SW480 (cell line): ENCODE results near the gene TOP3B.

Experiments
- DNase-seq: peaks from one replicate; pipeline ENCODE4 v3.0.0-alpha.2; 2016; ENCODE audit warnings: low spot score

TOP3B gene

DNA sequence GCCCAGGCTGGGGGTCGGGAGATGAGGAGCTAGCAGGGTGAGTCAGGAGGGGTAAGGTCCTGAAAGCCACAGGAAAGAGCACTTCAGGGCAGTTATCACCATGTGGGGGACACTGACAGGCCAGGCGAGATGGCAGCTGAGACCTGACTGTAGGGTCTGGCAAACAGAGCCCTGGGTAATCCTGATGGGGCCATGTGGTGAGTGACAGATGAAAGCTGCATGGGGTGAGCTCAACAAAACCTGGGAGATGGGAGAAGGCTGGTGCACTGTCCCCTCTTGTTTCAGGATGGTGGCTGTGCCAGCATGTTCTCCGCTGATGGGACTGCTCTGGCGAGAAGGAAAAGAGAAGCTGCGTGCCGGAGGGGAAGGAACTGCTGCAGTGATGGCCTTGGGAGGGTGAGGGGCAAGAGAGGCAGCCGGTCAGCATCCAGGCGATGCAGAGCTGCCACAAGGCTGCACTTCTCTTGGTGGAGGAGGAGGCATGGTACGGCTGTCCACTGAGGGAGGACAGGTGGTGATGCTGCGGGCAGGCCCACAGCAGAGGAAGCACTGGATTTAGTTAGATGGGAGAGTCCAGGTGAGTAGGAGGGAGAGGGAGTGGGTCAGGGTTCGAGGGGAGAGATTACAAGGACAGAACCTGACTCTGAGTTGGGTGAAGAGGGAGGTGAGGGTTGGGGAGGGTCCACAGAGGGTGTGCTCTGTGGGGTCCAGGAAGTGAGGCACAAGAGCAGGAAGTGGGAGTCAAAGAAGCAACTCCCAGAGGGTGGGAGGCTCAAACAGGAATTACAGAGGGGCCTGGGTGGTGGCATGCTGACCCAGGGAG, 3.8 kb downstream of the TOP3B start:
- DNase-seq = no peak

DNA sequence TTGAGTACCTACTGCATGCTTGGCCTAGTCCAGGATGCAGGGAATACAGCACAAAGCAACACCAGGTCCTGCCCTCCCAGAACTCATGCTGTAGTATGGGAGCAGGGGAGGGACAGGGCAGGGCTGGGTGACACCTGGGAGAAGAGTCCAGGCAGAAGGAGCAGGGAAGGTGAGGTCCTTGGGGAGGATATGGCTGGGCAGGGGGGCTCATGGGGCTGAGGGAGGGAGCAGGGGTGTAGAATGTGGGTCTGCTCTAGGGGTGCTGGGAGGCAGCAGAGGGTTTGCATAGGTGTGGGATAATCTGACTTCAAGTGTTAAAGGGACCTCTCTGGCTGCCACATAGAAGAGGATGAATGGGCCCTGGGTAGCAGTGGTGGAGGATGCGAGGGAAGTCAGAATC, 4.8 kb downstream of the TOP3B start:
- no peak for DNase-seq

- no peak for DNase-seq
Measured at GRCh38 chr22:21975854-21976345, 6.7 kb downstream of the TOP3B start.

DNA sequence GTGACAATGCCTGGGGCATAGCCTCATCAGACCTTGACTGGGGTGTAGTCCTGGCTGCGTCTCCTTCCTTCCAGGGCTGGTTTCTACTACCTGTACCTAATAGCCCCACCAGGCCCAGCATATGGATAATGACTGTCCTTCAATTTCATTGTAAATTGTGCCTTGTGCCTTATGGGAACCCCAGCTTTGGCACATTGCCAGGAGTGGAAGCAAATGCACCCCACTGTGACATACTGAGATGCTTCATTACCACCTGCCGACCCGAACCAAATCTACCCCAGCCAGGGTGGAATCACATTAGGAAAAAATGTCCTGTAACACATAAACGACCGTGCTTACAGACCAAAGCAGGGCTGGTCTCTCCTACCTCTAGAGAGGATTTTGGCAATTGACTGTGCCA, 7.3 kb downstream of the TOP3B start:
- no peak for DNase-seq

DNA sequence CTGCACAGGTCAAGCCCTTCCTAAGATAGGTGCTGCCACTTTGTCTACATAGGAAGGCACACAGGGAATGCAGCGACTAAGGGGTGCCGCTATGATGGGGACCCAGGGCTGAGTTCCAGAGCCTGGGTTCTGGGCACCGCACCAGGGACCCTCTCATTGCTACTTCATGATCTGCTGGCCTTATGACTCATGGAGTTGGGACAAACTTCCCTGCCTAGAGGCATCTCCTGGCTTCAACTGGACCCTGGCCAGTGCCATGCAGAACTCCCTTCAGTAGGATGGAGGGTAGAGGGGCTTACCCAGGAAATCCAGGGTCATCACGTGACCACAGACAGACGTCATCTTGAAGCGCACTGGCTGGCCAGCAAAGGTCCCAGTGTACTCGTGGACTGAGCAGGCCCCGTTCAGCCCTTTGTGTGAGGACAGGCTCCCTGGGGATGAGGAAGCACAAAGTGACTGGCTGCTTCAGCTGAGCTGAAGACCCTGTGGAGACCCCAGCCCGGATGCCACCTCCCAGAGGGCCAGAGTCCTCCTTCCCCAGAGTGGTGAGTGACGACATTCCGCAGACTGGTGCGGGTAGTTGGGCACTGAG, 8.4 kb downstream of the TOP3B start:
- no peak for DNase-seq

GRCh38 chr22:21972806-21973205, 9.8 kb downstream of the TOP3B start:
- no peak for DNase-seq

DNA sequence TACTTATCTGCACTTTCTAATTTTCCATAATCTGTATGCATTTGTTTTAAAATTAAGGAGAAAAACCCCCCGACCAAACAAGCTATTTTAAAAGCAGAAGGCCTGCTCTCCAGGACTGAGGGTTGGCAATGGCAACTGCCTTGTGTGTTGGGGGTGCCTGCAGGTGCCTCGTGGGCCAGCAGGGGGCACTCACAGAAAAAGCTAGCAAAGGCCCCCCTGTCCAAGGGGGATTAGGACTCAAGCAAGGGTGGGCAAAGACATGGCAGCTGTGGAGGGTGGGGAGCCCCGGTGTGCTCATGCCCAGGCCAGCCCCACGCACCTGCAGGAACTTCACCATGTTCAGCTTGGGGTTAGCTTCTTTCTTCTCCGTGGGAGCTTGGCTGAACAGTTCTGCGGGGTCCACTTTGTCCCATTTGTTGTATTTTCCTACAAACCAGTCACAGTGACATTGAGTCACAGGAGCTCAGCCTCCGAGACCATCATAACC, 10.3 kb downstream of the TOP3B start:
- no peak for DNase-seq

GRCh38 chr22:21971858-21972275, 10.7 kb downstream of the TOP3B start:
- no peak for DNase-seq

GRCh38 chr22:21970800-21971617, 11.6 kb downstream of the TOP3B start:
- no peak for DNase-seq

GRCh38 chr22:21970037-21970799, 12.4 kb downstream of the TOP3B start:
- no peak for DNase-seq

DNA sequence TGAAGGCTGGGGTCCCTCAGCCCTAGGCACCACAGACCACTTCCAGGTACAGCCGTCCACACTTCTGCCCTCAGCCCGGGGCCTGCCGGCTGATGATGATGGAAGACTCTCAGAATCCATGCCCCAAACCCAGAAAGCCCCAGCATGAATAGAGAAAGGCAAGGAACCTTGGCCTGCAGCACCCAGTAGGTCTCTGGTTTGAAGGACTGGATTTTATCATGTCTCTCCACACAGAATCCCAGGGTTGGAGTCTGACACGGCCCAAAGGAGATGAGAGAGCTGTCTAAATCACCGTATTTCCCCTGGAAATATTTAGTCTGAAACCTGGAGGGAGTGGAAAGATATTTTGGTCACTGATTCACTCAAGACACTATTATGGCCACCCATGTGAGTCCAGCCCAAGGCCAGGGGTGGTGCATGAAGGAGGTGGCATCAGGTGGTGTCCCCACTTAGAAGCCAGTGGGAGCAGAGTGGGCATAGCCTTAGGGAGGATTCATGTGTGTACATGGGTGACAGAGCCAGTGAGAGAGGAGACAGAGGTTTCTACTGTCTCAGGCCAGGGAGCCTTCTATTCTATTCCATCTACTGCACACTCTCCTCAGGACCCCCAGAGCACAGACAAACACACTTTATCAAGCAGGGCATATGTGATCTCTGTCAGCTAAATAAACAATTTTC, 14.0 kb downstream of the TOP3B start:
- DNase-seq = no peak

DNA sequence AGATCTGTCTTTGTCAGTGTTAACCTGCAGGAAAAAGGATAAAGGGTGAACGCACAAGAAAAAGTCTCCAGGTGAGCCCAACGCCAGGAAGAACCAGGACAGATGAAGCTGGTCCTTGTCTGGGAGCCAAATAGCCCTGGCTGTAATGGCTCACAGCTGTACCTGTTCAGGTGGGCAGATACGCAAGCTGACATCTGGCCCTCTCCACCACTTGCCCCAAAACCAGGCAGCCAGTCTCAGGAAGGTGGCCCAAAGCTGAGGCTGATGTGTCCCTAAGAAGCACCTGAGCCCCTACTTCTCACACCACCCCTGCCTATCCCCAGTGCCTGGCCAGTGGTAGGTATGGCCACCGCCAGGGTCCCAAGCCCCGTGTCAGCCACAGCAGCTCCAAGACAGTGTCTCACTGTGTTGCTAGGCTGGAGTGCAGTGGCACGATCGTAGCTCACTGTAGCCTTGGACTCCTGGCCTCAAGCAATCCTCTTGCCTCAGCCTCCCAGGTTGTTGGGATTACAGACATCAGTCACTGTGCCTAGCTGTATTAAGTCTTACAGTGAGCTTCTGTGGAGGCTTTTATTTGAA, 14.8 kb downstream of the TOP3B start:
- no peak for DNase-seq

DNA sequence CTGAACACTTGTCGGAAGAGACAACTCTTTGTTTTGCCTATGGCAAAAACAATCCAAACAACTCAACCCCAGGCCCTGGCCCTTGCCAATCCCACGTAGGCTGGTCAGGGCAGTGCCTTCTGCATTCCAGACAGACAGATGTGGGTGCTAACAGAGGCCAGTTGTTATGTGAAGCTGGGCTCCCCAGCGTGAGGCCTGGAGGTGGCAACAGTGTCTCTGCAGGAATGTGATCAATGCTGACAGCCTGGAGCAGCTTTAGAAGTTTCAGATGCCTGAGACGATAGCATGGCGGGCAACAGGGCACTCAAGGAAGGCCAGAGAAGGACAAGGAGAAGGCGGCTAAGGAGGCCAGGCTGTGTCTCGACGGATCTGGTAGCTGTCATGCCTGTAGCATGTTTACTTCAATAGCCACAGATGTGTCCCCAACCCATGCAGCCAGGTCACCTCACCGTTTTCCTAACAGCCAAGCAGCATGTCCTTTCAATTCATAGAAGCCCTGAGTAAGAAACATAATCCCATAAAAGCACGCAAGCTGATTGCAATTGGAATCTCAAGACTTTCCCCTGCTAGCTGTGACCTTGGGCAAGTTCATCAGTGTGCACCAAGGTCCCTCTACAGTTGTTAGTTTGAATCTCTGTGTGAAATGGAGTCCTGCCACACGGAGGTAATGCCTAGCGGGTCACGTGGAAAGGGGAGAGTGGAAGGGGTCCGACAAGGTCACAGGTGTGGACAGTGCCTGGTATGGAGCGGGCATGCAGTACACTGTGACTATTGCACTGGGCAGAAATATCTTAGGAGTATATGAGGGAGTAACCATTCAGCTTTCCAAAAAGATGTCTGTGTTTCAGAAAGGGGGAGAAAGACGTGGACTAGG, 15.7 kb downstream of the TOP3B start:
- DNase-seq = no peak

DNA sequence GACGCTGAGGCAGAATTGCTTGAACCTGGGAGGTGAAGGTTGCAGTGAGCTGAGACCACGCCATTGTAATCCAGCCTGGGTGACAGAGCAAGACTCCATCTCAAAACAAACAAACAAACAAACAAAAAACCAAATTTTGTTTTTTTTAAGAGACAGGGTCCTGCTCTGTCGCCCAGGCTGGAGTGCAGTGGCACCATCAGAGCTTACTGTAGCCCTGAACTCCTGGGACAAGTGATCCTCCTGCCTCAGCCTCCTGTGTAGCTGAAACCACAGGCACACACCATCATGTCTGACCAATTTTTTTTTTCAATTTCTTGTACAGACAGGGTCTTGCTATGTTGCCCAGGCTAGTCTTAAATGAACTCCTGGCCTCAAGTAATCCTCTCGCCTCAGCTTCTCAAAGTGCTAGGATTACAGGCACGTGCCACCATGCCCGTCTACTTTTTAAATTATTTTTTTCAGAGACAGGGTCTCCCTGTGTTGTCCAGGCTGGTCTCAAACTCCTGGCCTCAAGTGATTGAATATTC, 16.8 kb downstream of the TOP3B start:
- DNase-seq = no peak

DNA sequence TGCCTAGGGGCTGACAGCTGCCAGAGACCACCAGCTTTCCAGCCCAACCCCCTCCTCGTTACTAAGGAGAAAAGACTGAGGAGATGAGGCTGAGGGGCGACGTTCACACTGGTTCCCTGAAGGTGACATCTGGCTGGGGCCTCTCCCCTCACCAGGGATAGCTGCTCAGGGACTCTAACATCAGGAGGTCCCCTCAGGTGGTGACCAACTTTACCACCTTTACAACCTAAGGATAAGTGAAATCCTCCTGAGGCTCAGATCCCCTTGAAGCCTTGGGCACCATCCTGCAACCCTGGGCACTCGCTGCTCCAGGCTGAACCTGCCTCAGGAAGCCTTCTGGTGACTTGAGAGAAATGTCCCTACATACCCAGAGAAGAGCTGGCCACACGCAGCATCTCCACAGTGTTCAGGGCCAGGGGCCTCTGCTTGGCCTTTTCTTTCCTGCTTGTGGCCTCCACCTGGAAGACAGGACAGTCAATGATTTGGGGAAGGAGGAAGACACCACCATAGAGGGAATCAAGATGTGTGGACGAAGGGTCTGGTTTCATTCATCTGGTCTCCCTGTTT, 17.6 kb downstream of the TOP3B start:
- no peak for DNase-seq

- DNase-seq = no peak
Measured at GRCh38 chr22:21964234-21964633, 18.4 kb downstream of the TOP3B start.

DNA sequence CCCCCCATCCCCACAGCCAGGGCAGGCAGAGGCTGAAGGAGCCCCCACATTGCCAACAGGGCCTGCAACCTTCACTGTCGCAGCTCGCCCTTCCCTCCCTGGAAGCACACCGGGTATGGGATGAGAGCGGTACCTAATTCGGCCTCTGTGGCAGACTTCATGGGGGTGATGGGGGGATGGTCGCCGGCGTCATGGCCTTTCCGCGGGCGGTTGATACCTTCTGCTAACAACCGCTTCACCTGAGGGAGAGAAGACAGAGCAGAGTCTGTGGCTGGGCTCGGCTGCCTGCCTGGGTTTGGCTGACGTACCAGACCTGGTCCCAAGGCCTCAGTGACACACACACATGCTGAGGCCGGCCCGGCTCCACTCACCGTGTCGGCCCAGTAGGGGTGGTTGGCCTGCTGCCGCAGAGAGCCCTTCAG, 18.8 kb downstream of the TOP3B start:
- DNase-seq = no peak

DNA sequence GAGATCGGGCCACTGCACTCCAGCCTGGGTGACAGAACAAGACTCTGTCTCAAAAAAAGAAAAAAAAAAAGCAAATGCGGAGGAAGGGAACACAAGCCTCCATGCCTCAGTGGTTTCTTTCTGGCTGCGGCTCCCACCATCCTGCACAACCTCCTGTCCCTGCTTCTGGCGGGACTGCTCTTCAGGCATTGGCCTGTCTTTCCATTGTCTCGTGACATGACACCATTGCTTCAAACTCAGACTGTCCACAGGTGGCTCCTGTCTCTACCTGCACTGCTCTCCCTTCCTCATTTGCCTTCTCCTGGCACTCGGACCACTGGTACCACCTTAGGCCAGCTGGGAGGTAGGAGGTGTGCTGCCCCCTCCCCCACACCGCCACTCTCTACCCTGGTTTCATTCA, 19.3 kb downstream of the TOP3B start:
- no peak for DNase-seq

DNA sequence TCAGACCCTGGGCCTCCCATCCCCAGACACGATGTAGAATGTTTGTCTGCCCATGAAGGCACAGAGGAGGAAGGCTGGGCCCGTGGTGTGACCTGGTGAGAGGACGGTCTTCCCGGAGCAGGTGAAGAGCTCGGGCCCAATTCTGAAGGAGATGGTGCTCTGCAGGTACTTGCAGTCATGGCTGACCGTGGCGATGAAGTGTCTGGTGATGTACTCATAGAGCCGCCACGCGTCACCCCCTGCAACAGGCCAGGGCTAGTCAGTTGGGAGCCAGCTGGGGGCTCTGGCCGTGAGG, 20.0 kb downstream of the TOP3B start:
- DNase-seq = no peak
